ENCODE data around the gene TTC34.

DNA sequence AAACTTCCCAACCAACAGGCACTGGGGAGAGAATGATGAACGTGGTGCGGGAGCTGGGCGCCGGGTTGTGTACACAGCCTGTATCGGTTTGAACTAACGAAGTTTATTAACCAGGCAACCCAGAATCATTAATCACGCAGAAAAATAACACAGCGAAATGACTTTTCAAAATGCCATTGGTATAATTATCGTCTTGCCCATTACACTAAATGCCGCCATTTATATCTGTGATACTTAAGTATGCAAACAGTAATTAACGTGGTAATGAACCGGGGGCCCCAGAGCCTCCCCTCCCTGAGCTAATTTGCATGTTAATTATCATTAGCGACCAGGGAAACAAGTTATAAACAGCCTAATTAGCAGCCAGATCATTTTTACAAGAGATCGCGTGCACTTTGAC, 5.1 kb upstream of the TTC34 start:
- TF ChIP-seq, protein P1, sequence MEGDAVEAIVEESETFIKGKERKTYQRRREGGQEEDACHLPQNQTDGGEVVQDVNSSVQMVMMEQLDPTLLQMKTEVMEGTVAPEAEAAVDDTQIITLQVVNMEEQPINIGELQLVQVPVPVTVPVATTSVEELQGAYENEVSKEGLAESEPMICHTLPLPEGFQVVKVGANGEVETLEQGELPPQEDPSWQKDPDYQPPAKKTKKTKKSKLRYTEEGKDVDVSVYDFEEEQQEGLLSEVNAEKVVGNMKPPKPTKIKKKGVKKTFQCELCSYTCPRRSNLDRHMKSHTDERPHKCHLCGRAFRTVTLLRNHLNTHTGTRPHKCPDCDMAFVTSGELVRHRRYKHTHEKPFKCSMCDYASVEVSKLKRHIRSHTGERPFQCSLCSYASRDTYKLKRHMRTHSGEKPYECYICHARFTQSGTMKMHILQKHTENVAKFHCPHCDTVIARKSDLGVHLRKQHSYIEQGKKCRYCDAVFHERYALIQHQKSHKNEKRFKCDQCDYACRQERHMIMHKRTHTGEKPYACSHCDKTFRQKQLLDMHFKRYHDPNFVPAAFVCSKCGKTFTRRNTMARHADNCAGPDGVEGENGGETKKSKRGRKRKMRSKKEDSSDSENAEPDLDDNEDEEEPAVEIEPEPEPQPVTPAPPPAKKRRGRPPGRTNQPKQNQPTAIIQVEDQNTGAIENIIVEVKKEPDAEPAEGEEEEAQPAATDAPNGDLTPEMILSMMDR (IDR thresholded peaks at IDR 0.05), result no peak
- TF ChIP-seq POLR2AphosphoS5 (IDR thresholded peaks at IDR 0.05) (no peak), POLR2A (IDR thresholded peaks at IDR 0.05) (no peak)

All from gastroesophageal sphincter (tissue), 3 donors.